ENCODE data around the gene C5orf24.

GRCh38 chr5:134840811-134841210, 5.0 kb upstream of the C5orf24 start:
- TF ChIP-seq CTCF (IDR thresholded peaks at IDR 0.05) = no peak
- TF ChIP-seq POLR2A (IDR thresholded peaks at IDR 0.05) = no peak

Data from testis (tissue), 2 donors.